Measurements from ENCODE around the gene RTCB.

RTCB gene

GRCh38 chr22:32422062-32422461 lies 10.0 kb upstream of the RTCB start:
- no peaks in the 10 kb centered on the region for H3K27me3 ChIP-seq (ENCODE audit: insufficient read depth, low read length)
- WGBS (ENCODE audit: extremely low coverage, insufficient coverage, insufficient read length), result no CpG with 5 or more reads among the region's 5 CpGs

GRCh38 chr22:32421484-32421883 lies 9.4 kb upstream of the RTCB start:
- Histone ChIP-seq H3K36me3 (ENCODE audit: control insufficient read depth in 1 of 2, insufficient read depth in 2 of 2, low read length in 2 of 2) (no peaks in the 10 kb centered on the region), H2BK5ac (ENCODE audit: low read depth, low read length, poor library complexity) (no peak overlapping the region), H4K12ac (ENCODE audit: low read depth, low read length) (no peak overlapping the region), H3K27ac (ENCODE audit: low read depth, low read length) (no peak overlapping the region), H3K4me3 (ENCODE audit: low read depth, low read length) (no peak overlapping the region), H3K4ac (ENCODE audit: low read depth, low read length) (no peak overlapping the region), H3K27me3 (ENCODE audit: insufficient read depth, low read length) (no peaks in the 10 kb centered on the region), H3K79me1 (ENCODE audit: low read length) (no peaks in the 10 kb centered on the region), H2AFZ (ENCODE audit: insufficient read depth, low read length, poor library complexity) (no peak overlapping the region), H3K14ac (ENCODE audit: low read length) (no peak overlapping the region), H3K23ac (ENCODE audit: low read length) (no peak overlapping the region), H3K79me2 (ENCODE audit: control insufficient read depth, insufficient read depth, low read length, poor library complexity) (no peaks in the 10 kb centered on the region), H4K91ac (ENCODE audit: low read depth, low read length) (no peak overlapping the region), H2BK120ac (ENCODE audit: insufficient read depth, low read length, poor library complexity) (no peak overlapping the region), H4K8ac (ENCODE audit: low read depth, low read length) (no peak overlapping the region), H2AK5ac (ENCODE audit: low read length) (no peak overlapping the region), H3K9me3 (ENCODE audit: insufficient read depth, low read depth, low read length) (no peaks in the 10 kb centered on the region), H3K4me2 (ENCODE audit: low read length) (no peak overlapping the region), H3K18ac (ENCODE audit: low read length) (no peak overlapping the region), H2BK12ac (ENCODE audit: low read length) (no peak overlapping the region), H3K9ac (ENCODE audit: low read length) (no peak overlapping the region), H3K4me1 (ENCODE audit: control insufficient read depth in 1 of 2, insufficient read depth in 2 of 2, low read length in 2 of 2) (peaks cover 0 to 7% of the 10 kb centered on the region in 2 experiments)
- peak in 1 of 2 donors; percentile 28 for DNase-seq
- no CpG with 5 or more reads among the region's 2 CpGs for WGBS (ENCODE audit: extremely low coverage, insufficient coverage, insufficient read length)

More at GRCh38 chr22:32422062-32422461, 10.0 kb upstream of the RTCB start:
- H3K18ac ChIP-seq (ENCODE audit: low read length), result no peak overlapping the region
- no peak overlapping the region for H3K23ac ChIP-seq (ENCODE audit: low read length)
- no peak overlapping the region for H3K27ac ChIP-seq (ENCODE audit: low read depth, low read length)
- no peak overlapping the region for H2BK5ac ChIP-seq (ENCODE audit: low read depth, low read length, poor library complexity)
- no peak overlapping the region for H4K12ac ChIP-seq (ENCODE audit: low read depth, low read length)
- no peak overlapping the region for H2BK120ac ChIP-seq (ENCODE audit: insufficient read depth, low read length, poor library complexity)
- no peak overlapping the region for H3K14ac ChIP-seq (ENCODE audit: low read length)
- H3K4me3 ChIP-seq (ENCODE audit: low read depth, low read length), result no peak overlapping the region
- no peaks in the 10 kb centered on the region for H3K9me3 ChIP-seq (ENCODE audit: insufficient read depth, low read depth, low read length)
- H3K4me1 ChIP-seq (ENCODE audit: control insufficient read depth in 1 of 2, insufficient read depth in 2 of 2, low read length in 2 of 2), result peaks cover 0 to 7% of the 10 kb centered on the region in 2 experiments
- H3K9ac ChIP-seq (ENCODE audit: low read length), result no peak overlapping the region
- H2BK12ac ChIP-seq (ENCODE audit: low read length), result no peak overlapping the region
- H3K36me3 ChIP-seq (ENCODE audit: control insufficient read depth in 1 of 2, insufficient read depth in 2 of 2, low read length in 2 of 2), result no peaks in the 10 kb centered on the region
- no peak overlapping the region for H2AFZ ChIP-seq (ENCODE audit: insufficient read depth, low read length, poor library complexity)
- no peak overlapping the region for H4K8ac ChIP-seq (ENCODE audit: low read depth, low read length)
- no peak overlapping the region for H2AK5ac ChIP-seq (ENCODE audit: low read length)
- no peak overlapping the region for H4K91ac ChIP-seq (ENCODE audit: low read depth, low read length)
- DNase-seq, result peak; percentile 10 to 71
- no peak overlapping the region for H3K4me2 ChIP-seq (ENCODE audit: low read length)
- H3K79me1 ChIP-seq (ENCODE audit: low read length), result no peaks in the 10 kb centered on the region
- no peak overlapping the region for H3K4ac ChIP-seq (ENCODE audit: low read depth, low read length)
- H3K79me2 ChIP-seq (ENCODE audit: control insufficient read depth, insufficient read depth, low read length, poor library complexity), result no peaks in the 10 kb centered on the region

GRCh38 chr22:32417906-32418305 lies 5.9 kb upstream of the RTCB start:
- no peak overlapping the region for H3K27ac ChIP-seq (ENCODE audit: low read depth, low read length)
- H4K12ac ChIP-seq (ENCODE audit: low read depth, low read length), result no peak overlapping the region
- no peak overlapping the region for H4K91ac ChIP-seq (ENCODE audit: low read depth, low read length)
- H3K9me3 ChIP-seq (ENCODE audit: insufficient read depth, low read depth, low read length), result no peaks in the 10 kb centered on the region
- H3K79me1 ChIP-seq (ENCODE audit: low read length), result no peaks in the 10 kb centered on the region
- WGBS (ENCODE audit: extremely low coverage, insufficient coverage, insufficient read length), result no CpG with 5 or more reads among the region's 4 CpGs
- H2AFZ ChIP-seq (ENCODE audit: insufficient read depth, low read length, poor library complexity), result no peak overlapping the region
- H3K4me2 ChIP-seq (ENCODE audit: low read length), result no peak overlapping the region
- no peak overlapping the region for H4K8ac ChIP-seq (ENCODE audit: low read depth, low read length)
- DNase-seq, result no peak
- H3K18ac ChIP-seq (ENCODE audit: low read length), result no peak overlapping the region
- peaks cover 0 to 5% of the 10 kb centered on the region in 2 experiments for H3K4me1 ChIP-seq (ENCODE audit: control insufficient read depth in 1 of 2, insufficient read depth in 2 of 2, low read length in 2 of 2)
- no peaks in the 10 kb centered on the region for H3K79me2 ChIP-seq (ENCODE audit: control insufficient read depth, insufficient read depth, low read length, poor library complexity)
- H3K36me3 ChIP-seq (ENCODE audit: control insufficient read depth in 1 of 2, insufficient read depth in 2 of 2, low read length in 2 of 2), result no peaks in the 10 kb centered on the region
- H2BK120ac ChIP-seq (ENCODE audit: insufficient read depth, low read length, poor library complexity), result no peak overlapping the region
- no peaks in the 10 kb centered on the region for H3K27me3 ChIP-seq (ENCODE audit: insufficient read depth, low read length)
- H2BK12ac ChIP-seq (ENCODE audit: low read length), result no peak overlapping the region
- no peak overlapping the region for H3K9ac ChIP-seq (ENCODE audit: low read length)
- no peak overlapping the region for H3K23ac ChIP-seq (ENCODE audit: low read length)
- no peak overlapping the region for H3K4ac ChIP-seq (ENCODE audit: low read depth, low read length)
- no peak overlapping the region for H2BK5ac ChIP-seq (ENCODE audit: low read depth, low read length, poor library complexity)
- no peak overlapping the region for H3K4me3 ChIP-seq (ENCODE audit: low read depth, low read length)
- H2AK5ac ChIP-seq (ENCODE audit: low read length), result no peak overlapping the region
- no peak overlapping the region for H3K14ac ChIP-seq (ENCODE audit: low read length)

GRCh38 chr22:32416556-32417085 lies 4.6 kb upstream of the RTCB start:
- no peak overlapping the region for H3K4me3 ChIP-seq (ENCODE audit: low read depth, low read length)
- no peaks in the 10 kb centered on the region for H3K9me3 ChIP-seq (ENCODE audit: insufficient read depth, low read depth, low read length)
- no peak overlapping the region for H2BK120ac ChIP-seq (ENCODE audit: insufficient read depth, low read length, poor library complexity)
- H3K4me2 ChIP-seq (ENCODE audit: low read length), result no peak overlapping the region
- H2AFZ ChIP-seq (ENCODE audit: insufficient read depth, low read length, poor library complexity), result no peak overlapping the region
- peaks cover 4% of the 10 kb centered on the region for H3K79me1 ChIP-seq (ENCODE audit: low read length)
- H3K4me1 ChIP-seq (ENCODE audit: control insufficient read depth in 1 of 2, insufficient read depth in 2 of 2, low read length in 2 of 2), result no peaks in the 10 kb centered on the region
- H2BK12ac ChIP-seq (ENCODE audit: low read length), result no peak overlapping the region
- H4K12ac ChIP-seq (ENCODE audit: low read depth, low read length), result no peak overlapping the region
- no peak overlapping the region for H2BK5ac ChIP-seq (ENCODE audit: low read depth, low read length, poor library complexity)
- no peak overlapping the region for H4K8ac ChIP-seq (ENCODE audit: low read depth, low read length)
- H3K36me3 ChIP-seq (ENCODE audit: control insufficient read depth in 1 of 2, insufficient read depth in 2 of 2, low read length in 2 of 2), result no peaks in the 10 kb centered on the region
- H3K4ac ChIP-seq (ENCODE audit: low read depth, low read length), result no peak overlapping the region
- H3K23ac ChIP-seq (ENCODE audit: low read length), result no peak overlapping the region
- H3K79me2 ChIP-seq (ENCODE audit: control insufficient read depth, insufficient read depth, low read length, poor library complexity), result peaks cover 3% of the 10 kb centered on the region
- no peak overlapping the region for H3K9ac ChIP-seq (ENCODE audit: low read length)
- WGBS (ENCODE audit: extremely low coverage, insufficient coverage, insufficient read length), result no CpG with 5 or more reads among the region's 9 CpGs
- no peak overlapping the region for H3K27ac ChIP-seq (ENCODE audit: low read depth, low read length)
- no peak overlapping the region for H3K14ac ChIP-seq (ENCODE audit: low read length)
- H3K18ac ChIP-seq (ENCODE audit: low read length), result no peak overlapping the region
- no peak overlapping the region for H4K91ac ChIP-seq (ENCODE audit: low read depth, low read length)
- H2AK5ac ChIP-seq (ENCODE audit: low read length), result no peak overlapping the region
- no peak for DNase-seq
- no peaks in the 10 kb centered on the region for H3K27me3 ChIP-seq (ENCODE audit: insufficient read depth, low read length)
